GM21529 (cell line): Measurements from ENCODE around the gene CBX2.
"Not testable (repeated sequence)": the region's sequence is repeated elsewhere in the genome, so short reads cannot be mapped to it uniquely, and the experiment has no call there.

Source experiments
- ATAC-seq: cut with Tn5 transposase; IDR thresholded peaks from one replicate; pipeline ENCODE4 v1.9.1; 2021; ENCODE audit not compliant: unreplicated experiment

The CBX2 gene

GRCh38 chr17:79742951-79743476, 34.9 kb upstream of the CBX2 start:
- ATAC-seq: no peak

DNA sequence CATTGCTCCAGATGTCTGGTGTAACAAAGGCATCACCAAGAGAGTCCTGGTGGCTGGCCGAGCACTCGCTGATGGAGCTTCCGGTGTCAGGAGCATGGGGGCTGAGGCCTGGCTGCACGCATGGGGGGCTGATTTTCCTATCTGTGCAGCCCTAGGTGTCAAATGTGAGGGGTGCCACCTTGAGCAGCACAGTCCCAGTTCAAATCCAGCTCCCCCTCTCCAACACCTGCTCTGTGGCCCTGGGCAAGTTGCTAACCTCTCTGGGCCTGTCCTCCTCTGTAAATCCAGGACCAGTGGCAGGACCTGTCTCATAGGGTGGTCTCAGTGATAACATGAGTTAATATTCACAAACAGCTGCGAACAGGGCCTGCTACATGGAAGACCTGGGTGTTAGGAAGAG, 34.3 kb upstream of the CBX2 start:
- ATAC-seq: no peak

- no peak for ATAC-seq
Measured at GRCh38 chr17:79745641-79746105, 32.3 kb upstream of the CBX2 start.

DNA sequence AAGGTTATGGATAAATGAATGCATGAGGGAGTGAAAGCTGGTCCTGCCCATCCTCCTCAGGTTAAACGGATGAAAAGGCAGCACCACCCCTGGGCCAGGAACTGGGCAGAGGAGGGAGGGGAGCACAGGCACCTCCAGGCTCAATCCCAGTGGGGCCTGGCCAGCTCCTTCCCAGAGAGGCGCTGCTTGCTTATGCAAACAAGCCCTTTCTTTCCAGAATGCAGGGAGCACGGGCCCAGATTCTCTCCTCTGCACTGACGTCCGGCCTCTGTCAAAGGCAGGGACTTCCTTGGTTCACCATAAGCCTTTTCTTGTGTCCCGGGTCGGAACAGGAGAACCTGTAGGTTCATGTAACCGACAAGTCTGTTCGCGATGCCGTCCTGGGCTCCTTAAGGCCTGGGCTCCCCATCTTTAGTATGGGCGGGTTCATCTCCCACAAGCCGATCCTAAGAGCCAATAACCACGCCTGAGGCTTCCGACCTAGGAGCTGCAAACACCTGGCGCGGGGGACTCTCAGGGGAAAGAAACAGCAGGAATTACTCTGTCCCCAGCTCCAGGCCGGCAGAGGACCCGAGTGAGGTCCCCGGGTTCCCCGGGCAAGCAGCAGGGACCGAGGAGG, 30.9 kb upstream of the CBX2 start:
- ATAC-seq: no peak

- no peak for ATAC-seq
Measured at GRCh38 chr17:79747508-79748294, 30.2 kb upstream of the CBX2 start.

GRCh38 chr17:79748295-79749099, 29.5 kb upstream of the CBX2 start:
- ATAC-seq: no peak

- ATAC-seq: no peak
Measured at GRCh38 chr17:79749156-79749815, 28.7 kb upstream of the CBX2 start.

DNA sequence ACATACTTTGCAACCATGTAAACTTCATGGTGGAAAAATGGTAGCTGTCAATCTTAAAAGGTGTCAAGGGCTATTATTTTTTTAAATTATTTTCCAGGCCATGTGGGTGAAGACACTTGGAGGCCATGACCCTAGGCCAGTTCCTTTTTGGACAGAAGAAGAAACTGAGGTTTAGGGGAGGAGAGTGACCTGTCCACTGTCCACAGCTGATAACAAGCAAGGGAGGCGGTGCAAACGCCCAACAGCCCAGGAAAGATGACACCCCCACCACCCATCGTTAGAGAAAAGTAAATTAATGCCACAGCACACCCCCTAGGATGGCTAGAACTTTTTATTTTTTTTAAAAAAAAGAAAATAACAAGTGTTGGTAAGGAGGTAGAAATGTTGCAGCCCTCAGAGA, 28.0 kb upstream of the CBX2 start:
- ATAC-seq: no peak

- no peak for ATAC-seq
Measured at GRCh38 chr17:79750650-79751545, 27.1 kb upstream of the CBX2 start.

GRCh38 chr17:79752175-79752574, 25.8 kb upstream of the CBX2 start:
- no peak for ATAC-seq

GRCh38 chr17:79754370-79754769, 23.6 kb upstream of the CBX2 start:
- no peak for ATAC-seq

- not testable (repeated sequence) for ATAC-seq
Measured at GRCh38 chr17:79754903-79755302, 23.0 kb upstream of the CBX2 start.

- ATAC-seq: no peak
Measured at GRCh38 chr17:79755591-79755990, 22.4 kb upstream of the CBX2 start.

- ATAC-seq: no peak
Measured at GRCh38 chr17:79757140-79757745, 20.7 kb upstream of the CBX2 start.

GRCh38 chr17:79758271-79758670, 19.7 kb upstream of the CBX2 start:
- ATAC-seq: no peak

- ATAC-seq: no peak
Measured at GRCh38 chr17:79760197-79760906, 17.6 kb upstream of the CBX2 start.

DNA sequence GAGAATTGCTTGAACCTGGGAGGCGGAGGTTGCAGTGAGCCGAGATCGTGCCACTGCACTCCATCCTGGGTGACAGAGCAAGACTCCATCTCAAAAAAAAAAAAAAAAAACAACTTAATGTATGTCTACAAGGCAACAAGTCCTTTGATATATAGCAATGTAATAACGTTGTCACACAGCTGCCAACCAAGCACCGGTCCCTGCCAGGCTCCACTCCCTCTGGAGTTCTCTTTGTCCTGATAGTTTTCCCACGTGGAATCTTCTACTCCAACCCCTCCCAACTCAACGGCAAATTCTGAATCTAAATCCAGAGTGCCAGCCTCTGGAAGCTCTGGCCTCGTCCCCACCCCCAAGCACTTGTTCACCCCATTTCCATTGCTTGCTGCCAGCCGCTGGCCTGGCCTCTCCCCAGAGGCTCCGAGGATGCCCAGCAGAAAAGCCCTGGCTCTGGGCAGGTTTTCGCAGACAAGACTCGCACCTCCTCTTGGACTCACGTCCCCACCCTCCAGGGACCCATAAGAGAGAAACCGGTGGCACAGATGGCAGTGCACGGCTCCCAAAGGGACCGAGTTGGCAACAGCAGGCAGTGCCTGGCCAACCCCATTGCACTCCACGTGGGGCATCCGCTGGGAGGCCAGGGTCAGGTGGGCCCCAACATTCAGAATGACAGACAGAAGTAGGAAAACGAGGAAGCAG, 15.9 kb upstream of the CBX2 start:
- no peak for ATAC-seq

DNA sequence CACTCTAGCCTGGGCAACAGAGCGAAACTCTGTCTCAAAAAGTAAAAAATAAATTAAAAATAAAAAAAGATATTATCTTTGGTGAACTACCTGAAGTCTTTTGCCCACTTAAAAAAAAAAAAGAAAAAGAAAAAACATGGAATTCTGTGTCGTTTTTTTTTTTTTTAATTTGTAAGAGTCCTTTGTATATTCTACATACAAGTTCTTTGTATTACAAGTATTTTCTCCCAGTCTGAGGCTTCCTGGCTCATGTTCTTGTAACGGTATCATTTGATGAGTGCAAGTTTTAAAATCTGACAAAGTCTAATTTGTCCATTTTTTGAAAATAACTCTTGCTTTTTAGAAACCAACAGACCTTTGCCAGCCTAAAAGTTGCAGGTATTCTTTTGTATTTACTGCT, 12.2 kb upstream of the CBX2 start:
- ATAC-seq: no peak
